ENCODE results near the gene CFAP91.

Gene CFAP91

DNA sequence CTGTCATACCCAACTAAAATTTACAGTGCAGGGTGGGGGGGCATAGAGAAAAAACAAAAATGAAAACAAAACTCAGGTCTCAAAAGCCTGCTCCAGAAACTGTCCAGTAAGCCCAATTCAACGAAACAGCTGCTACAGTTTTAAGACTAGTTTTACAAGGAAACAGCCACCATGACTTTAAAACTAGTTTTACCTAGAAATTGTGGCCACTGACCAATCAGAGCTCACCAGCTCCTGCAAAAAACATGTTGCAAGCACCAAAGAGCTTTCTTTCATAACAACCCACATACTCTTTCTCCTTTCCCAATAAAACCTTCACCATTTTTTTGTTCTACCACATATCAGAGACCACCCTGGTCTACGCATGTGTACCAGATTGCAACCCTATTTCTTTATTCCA lies 7.3 kb upstream of the CFAP91 start:
- WGBS, 2 donors (ENCODE audit: extremely low coverage in 2 of 2, insufficient read length in 2 of 2, insufficient replicate concordance in 1 of 2) = no CpG with 5 or more reads among the region's 2 CpGs
- H3K36me3 ChIP-seq (replicated peaks in 1 of 2; ENCODE audit: control insufficient read depth in 2 of 2, insufficient read depth in 2 of 2, low read length in 2 of 2) = no peaks in the 10 kb centered on the region
- peaks cover 0 to 8% (median 0%) of the 10 kb centered on the region in 3 experiments for H3K27me3 ChIP-seq (ENCODE audit: control insufficient read depth in 3 of 3, insufficient read depth in 3 of 3, low read depth in 1 of 3, low read length in 3 of 3)
- no peak overlapping the region for H2BK15ac ChIP-seq (ENCODE audit: low read length)
- H3K4ac ChIP-seq (ENCODE audit: low read length) = no peak overlapping the region
- H3K9me3 ChIP-seq (replicated peaks in 1 of 2; ENCODE audit: control insufficient read depth in 2 of 2, insufficient read depth in 1 of 2, low read depth in 1 of 2, low read length in 2 of 2) = no peaks in the 10 kb centered on the region
- no peak overlapping the region for H3K4me3 ChIP-seq (ENCODE audit: low read length in 2 of 2)
- DNase-seq (ENCODE audit: low spot score) = no peak
- no peak overlapping the region for H3K27ac ChIP-seq (replicated peaks; ENCODE audit: low read length)
- H3K23ac ChIP-seq (ENCODE audit: low read depth, low read length, poor library complexity) = no peak overlapping the region
- H4K8ac ChIP-seq (ENCODE audit: low read depth, low read length) = no peak overlapping the region
- H2AK5ac ChIP-seq (ENCODE audit: low read depth, low read length) = no peak overlapping the region
- peak overlapping the region; percentile 54 for H2AFZ ChIP-seq (ENCODE audit: low read length)
- H3K18ac ChIP-seq (ENCODE audit: low read length) = no peak overlapping the region
- H2BK120ac ChIP-seq (ENCODE audit: low read depth, low read length) = no peak overlapping the region
- no peak overlapping the region for H4K91ac ChIP-seq (ENCODE audit: low read depth, low read length, poor library complexity)
- no peak overlapping the region for H3K9ac ChIP-seq (ENCODE audit: low read depth, low read length, poor library complexity)
- no peak overlapping the region for H3K14ac ChIP-seq (ENCODE audit: low read length)
- H3K79me1 ChIP-seq (ENCODE audit: low read depth, low read length) = no peaks in the 10 kb centered on the region
- H2BK12ac ChIP-seq (ENCODE audit: low read length) = no peak overlapping the region
- no peak overlapping the region for H3K4me2 ChIP-seq (ENCODE audit: insufficient read depth, low read length, poor library complexity, severe bottlenecking)
- no peaks in the 10 kb centered on the region for H3K4me1 ChIP-seq (ENCODE audit: control insufficient read depth in 2 of 2, insufficient read depth in 1 of 2, low read depth in 1 of 2, low read length in 2 of 2)
- H2BK5ac ChIP-seq (ENCODE audit: low read length) = no peak overlapping the region

DNA sequence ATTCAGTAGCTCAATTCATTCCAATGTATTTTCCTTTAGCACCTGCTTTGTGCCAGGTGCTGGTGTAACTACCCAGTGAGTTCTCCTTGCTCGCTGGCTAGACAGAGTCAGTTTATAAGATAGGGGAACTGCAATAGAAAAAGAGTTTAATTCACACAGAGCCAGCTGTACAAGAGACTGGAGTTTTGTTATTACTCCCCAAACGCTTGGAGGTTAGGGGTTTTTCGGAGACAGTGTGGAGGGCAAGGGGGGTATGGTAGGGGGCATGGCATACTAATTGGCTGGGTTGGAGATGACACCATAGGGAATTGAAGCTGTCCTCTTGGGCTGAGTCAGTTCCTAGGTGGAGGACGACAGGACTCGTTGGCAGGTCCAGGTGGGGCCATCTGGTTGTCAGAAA lies 5.4 kb upstream of the CFAP91 start:
- Histone ChIP-seq H3K79me1 (ENCODE audit: low read depth, low read length) (no peaks in the 10 kb centered on the region), H3K23ac (ENCODE audit: low read depth, low read length, poor library complexity) (no peak overlapping the region), H3K14ac (ENCODE audit: low read length) (no peak overlapping the region), H2AK5ac (ENCODE audit: low read depth, low read length) (no peak overlapping the region), H2BK5ac (ENCODE audit: low read length) (no peak overlapping the region), H3K9me3 (replicated peaks in 1 of 2; ENCODE audit: control insufficient read depth in 2 of 2, insufficient read depth in 1 of 2, low read depth in 1 of 2, low read length in 2 of 2) (peaks cover 0 to 3% of the 10 kb centered on the region in 2 donors), H3K9ac (ENCODE audit: low read depth, low read length, poor library complexity) (no peak overlapping the region), H4K91ac (ENCODE audit: low read depth, low read length, poor library complexity) (no peak overlapping the region), H3K36me3 (replicated peaks in 1 of 2; ENCODE audit: control insufficient read depth in 2 of 2, insufficient read depth in 2 of 2, low read length in 2 of 2) (no peaks in the 10 kb centered on the region), H2BK120ac (ENCODE audit: low read depth, low read length) (no peak overlapping the region), H4K8ac (ENCODE audit: low read depth, low read length) (no peak overlapping the region), H2BK15ac (ENCODE audit: low read length) (no peak overlapping the region), H3K18ac (ENCODE audit: low read length) (no peak overlapping the region), H3K4me3 (ENCODE audit: low read length in 2 of 2) (no peak overlapping the region), H2AFZ (ENCODE audit: low read length) (no peak overlapping the region), H3K4me1 (ENCODE audit: control insufficient read depth in 2 of 2, insufficient read depth in 1 of 2, low read depth in 1 of 2, low read length in 2 of 2) (peaks cover 0 to 1% of the 10 kb centered on the region in 2 donors), H3K4me2 (ENCODE audit: insufficient read depth, low read length, poor library complexity, severe bottlenecking) (no peak overlapping the region), H3K27ac (replicated peaks; ENCODE audit: low read length) (no peak overlapping the region), H2BK12ac (ENCODE audit: low read length) (no peak overlapping the region), H3K4ac (ENCODE audit: low read length) (no peak overlapping the region), H3K27me3 (ENCODE audit: control insufficient read depth in 3 of 3, insufficient read depth in 3 of 3, low read depth in 1 of 3, low read length in 3 of 3) (no peaks in the 10 kb centered on the region)
- WGBS, 2 donors (ENCODE audit: extremely low coverage in 2 of 2, insufficient read length in 2 of 2, insufficient replicate concordance in 1 of 2) = no CpG with 5 or more reads among the region's 5 CpGs
- DNase-seq (ENCODE audit: low spot score) = no peak

DNA sequence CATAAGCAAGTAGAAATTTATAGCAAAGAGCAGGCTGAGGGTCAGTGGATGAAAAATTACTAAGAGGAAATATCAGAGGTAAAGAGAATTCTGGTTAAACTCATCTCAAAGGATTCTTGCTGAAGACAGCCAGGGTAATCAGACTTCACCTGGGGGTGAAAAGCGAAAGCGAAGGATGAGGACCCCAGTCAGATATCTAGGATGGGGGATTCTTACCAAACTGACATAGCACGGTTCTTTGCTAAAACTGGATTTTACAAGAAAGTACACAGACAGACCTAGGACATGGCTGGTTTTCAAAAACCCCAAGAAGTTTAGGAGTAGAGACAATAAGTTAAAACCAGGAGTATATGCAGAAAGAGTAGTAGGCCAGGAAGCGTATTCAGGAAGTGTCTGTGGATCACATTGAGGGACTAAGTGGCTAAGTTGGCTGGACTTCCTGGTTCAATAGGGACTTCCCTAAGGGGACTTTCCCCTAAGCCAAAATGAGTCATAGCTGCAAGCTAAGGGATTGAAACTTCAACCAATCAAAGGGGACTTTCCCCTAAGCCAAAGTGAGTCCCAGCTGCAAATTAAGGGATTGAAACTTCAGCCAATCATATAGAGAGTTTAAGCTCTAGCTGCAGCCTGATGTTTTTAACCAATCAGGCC lies 2.4 kb upstream of the CFAP91 start:
- H3K36me3 ChIP-seq (replicated peaks in 1 of 2; ENCODE audit: control insufficient read depth in 2 of 2, insufficient read depth in 2 of 2, low read length in 2 of 2) = no peaks in the 10 kb centered on the region
- no peak for DNase-seq (ENCODE audit: low spot score)
- WGBS, 2 donors (ENCODE audit: extremely low coverage in 2 of 2, insufficient read length in 2 of 2, insufficient replicate concordance in 1 of 2) = no CpG with 5 or more reads among the region's 4 CpGs

GRCh38 chr3:119700920-119701734 lies 1.7 kb upstream of the CFAP91 start:
- Histone ChIP-seq H3K27ac (replicated peaks; ENCODE audit: low read length) (no peak overlapping the region), H2AFZ (ENCODE audit: low read length) (peak overlapping the region; percentile 37), H3K4me2 (ENCODE audit: insufficient read depth, low read length, poor library complexity, severe bottlenecking) (no peak overlapping the region), H2AK5ac (ENCODE audit: low read depth, low read length) (no peak overlapping the region), H3K4ac (ENCODE audit: low read length) (no peak overlapping the region), H3K23ac (ENCODE audit: low read depth, low read length, poor library complexity) (no peak overlapping the region), H4K91ac (ENCODE audit: low read depth, low read length, poor library complexity) (no peak overlapping the region), H3K36me3 (replicated peaks in 1 of 2; ENCODE audit: control insufficient read depth in 2 of 2, insufficient read depth in 2 of 2, low read length in 2 of 2) (no peaks in the 10 kb centered on the region), H3K79me1 (ENCODE audit: low read depth, low read length) (no peaks in the 10 kb centered on the region), H3K14ac (ENCODE audit: low read length) (no peak overlapping the region), H3K4me1 (ENCODE audit: control insufficient read depth in 2 of 2, insufficient read depth in 1 of 2, low read depth in 1 of 2, low read length in 2 of 2) (peaks cover 0 to 1% of the 10 kb centered on the region in 2 donors), H2BK15ac (ENCODE audit: low read length) (no peak overlapping the region), H3K9me3 (replicated peaks in 1 of 2; ENCODE audit: control insufficient read depth in 2 of 2, insufficient read depth in 1 of 2, low read depth in 1 of 2, low read length in 2 of 2) (peaks cover 0 to 3% of the 10 kb centered on the region in 2 donors), H3K9ac (ENCODE audit: low read depth, low read length, poor library complexity) (no peak overlapping the region), H4K8ac (ENCODE audit: low read depth, low read length) (no peak overlapping the region), H2BK5ac (ENCODE audit: low read length) (no peak overlapping the region), H2BK120ac (ENCODE audit: low read depth, low read length) (no peak overlapping the region), H3K4me3 (ENCODE audit: low read length in 2 of 2) (no peak overlapping the region), H3K27me3 (ENCODE audit: control insufficient read depth in 3 of 3, insufficient read depth in 3 of 3, low read depth in 1 of 3, low read length in 3 of 3) (no peaks in the 10 kb centered on the region), H2BK12ac (ENCODE audit: low read length) (no peak overlapping the region), H3K18ac (ENCODE audit: low read length) (no peak overlapping the region)
- DNase-seq (ENCODE audit: low spot score) = no peak
- no CpG with 5 or more reads among the region's 22 CpGs for WGBS, 2 donors (ENCODE audit: extremely low coverage in 2 of 2, insufficient read length in 2 of 2, insufficient replicate concordance in 1 of 2)

More for the DNA sequence above, 2.4 kb upstream of the CFAP91 start:
- Histone ChIP-seq H3K79me1 (ENCODE audit: low read depth, low read length) (no peaks in the 10 kb centered on the region), H4K91ac (ENCODE audit: low read depth, low read length, poor library complexity) (no peak overlapping the region), H3K4ac (ENCODE audit: low read length) (no peak overlapping the region), H3K18ac (ENCODE audit: low read length) (no peak overlapping the region), H2AK5ac (ENCODE audit: low read depth, low read length) (no peak overlapping the region), H2BK120ac (ENCODE audit: low read depth, low read length) (no peak overlapping the region), H2BK5ac (ENCODE audit: low read length) (no peak overlapping the region), H2BK12ac (ENCODE audit: low read length) (no peak overlapping the region), H3K9ac (ENCODE audit: low read depth, low read length, poor library complexity) (no peak overlapping the region), H3K14ac (ENCODE audit: low read length) (no peak overlapping the region), H3K4me2 (ENCODE audit: insufficient read depth, low read length, poor library complexity, severe bottlenecking) (no peak overlapping the region), H2AFZ (ENCODE audit: low read length) (peak overlapping the region; percentile 31), H3K4me1 (ENCODE audit: control insufficient read depth in 2 of 2, insufficient read depth in 1 of 2, low read depth in 1 of 2, low read length in 2 of 2) (peaks cover 0 to 1% of the 10 kb centered on the region in 2 donors), H3K23ac (ENCODE audit: low read depth, low read length, poor library complexity) (no peak overlapping the region), H3K27ac (replicated peaks; ENCODE audit: low read length) (no peak overlapping the region), H3K27me3 (ENCODE audit: control insufficient read depth in 3 of 3, insufficient read depth in 3 of 3, low read depth in 1 of 3, low read length in 3 of 3) (no peaks in the 10 kb centered on the region), H3K4me3 (ENCODE audit: low read length in 2 of 2) (no peak overlapping the region), H3K9me3 (replicated peaks in 1 of 2; ENCODE audit: control insufficient read depth in 2 of 2, insufficient read depth in 1 of 2, low read depth in 1 of 2, low read length in 2 of 2) (peaks cover 0 to 3% of the 10 kb centered on the region in 2 donors), H4K8ac (ENCODE audit: low read depth, low read length) (no peak overlapping the region), H2BK15ac (ENCODE audit: low read length) (no peak overlapping the region)
